ENCODE measurements around the gene AIFM3.

The AIFM3 gene

DNA sequence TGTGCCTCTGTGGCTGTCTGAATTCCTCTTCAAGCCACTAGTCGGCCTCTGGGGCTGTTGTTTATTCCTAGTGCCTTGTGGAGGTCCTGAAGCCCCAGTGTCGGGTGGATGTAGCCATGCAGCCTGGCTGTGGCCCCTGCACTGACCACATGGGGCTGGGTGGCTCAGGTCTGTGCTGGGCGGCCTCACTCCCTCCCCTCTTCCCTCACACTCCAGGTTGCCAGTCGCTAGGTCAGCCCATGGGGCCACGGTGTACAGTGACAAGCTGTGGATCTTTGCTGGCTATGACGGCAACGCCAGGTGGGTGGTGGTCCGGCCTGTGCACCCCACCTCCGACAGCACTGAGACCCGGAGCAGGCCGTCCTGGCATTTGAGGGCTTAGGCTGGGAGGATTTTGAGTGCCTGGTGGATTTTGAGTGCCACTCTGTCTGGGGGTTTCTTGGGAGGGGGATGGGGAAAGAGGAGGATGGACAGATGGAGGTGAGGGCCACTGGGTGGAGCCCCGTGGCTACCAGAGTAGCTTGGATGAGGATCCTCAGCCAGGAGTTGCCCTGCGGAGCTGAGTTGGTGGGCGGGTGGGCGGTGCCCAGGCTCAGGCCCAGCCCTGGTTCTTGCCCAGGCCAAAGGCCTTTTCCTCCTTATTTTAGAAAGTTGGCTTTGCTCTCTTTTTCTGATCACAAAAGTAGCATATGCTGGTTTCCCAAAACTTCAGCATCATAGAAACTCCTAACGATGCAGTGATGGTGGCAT, 21.7 kb downstream of the AIFM3 start:
- Histone ChIP-seq H3F3A (ENCODE audit: control insufficient read depth, insufficient read depth) (no peaks in the 10 kb centered on the region), H3K79me2 (ENCODE audit: control insufficient read depth, low read length) (peaks cover 8% of the 10 kb centered on the region), H3K9me3 (ENCODE audit: control insufficient read depth, insufficient read depth, low read length) (no peaks in the 10 kb centered on the region), H3K9me2 (replicated peaks; ENCODE audit: control insufficient read depth, low read length) (no peaks in the 10 kb centered on the region), H4K20me1 (ENCODE audit: control insufficient read depth, insufficient read depth, low read depth, low read length) (no peaks in the 10 kb centered on the region), H3K27ac (ENCODE audit: low read depth, low read length) (no peak overlapping the region), H3K4me3 (ENCODE audit: low read length) (no peak overlapping the region), H3K36me3 (ENCODE audit: control insufficient read depth, low read length) (peaks cover 65% of the 10 kb centered on the region), H3K4me1 (ENCODE audit: control insufficient read depth, low read length) (peaks cover 8% of the 10 kb centered on the region), H3K27me3 (ENCODE audit: control insufficient read depth, low read length) (no peaks in the 10 kb centered on the region), H3K4me2 (ENCODE audit: low read length) (no peak overlapping the region)
- TF ChIP-seq EZH2phosphoT487 (IDR thresholded peaks at IDR 0.05; ENCODE audit: borderline replicate concordance, low read length) = no peak
- no peak for TF ChIP-seq CTCF (IDR thresholded peaks at IDR 0.05; ENCODE audit: low read depth, low read length, poor library complexity, severe bottlenecking)

DNA sequence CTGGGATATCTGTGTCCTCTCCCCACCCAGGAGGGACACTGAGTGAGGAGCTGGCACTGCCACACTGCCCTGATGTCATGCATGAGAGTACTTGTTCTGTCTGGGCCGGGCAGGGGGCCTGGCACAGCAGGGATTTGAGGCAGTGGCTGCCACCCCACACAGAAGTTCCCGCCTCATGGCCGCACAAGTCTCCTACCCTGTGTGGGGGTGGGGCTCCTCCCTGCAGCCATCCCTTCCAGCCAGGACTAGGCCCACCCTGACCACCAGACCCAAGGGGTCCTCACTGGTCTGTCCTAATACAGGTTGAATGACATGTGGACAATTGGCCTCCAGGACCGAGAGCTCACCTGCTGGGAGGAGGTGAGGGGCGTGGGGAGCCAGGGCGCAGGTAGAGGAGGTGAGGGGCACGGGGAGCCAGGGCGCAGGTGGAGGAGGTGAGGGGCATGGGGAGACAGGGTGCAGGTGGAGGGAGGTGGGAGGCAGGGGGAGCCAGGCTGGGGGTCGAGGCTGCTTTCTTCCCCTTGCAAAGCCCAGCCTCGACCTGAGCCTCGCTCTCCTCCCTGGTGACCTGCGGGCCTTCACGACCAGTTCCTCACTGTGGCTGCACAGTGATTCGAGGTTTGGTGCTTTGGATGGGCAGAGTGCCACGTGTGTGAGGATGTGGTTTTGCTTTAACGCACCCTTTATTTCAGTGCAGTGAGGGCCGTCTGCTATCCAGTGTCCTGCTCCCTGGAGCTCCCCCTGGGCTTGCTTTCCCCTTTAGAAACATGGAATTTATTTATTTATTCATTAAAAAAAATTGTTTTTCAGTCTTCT, 22.5 kb downstream of the AIFM3 start:
- 0 out of 2 replicates have a peak, but pooled peaks cover under 1% of the 10 kb centered on the region for H3K79me2 ChIP-seq (ENCODE audit: control insufficient read depth, low read length)
- no peaks in the 10 kb centered on the region for H3F3A ChIP-seq (ENCODE audit: control insufficient read depth, insufficient read depth)
- no peaks in the 10 kb centered on the region for H3K27me3 ChIP-seq (ENCODE audit: control insufficient read depth, low read length)
- H3K36me3 ChIP-seq (ENCODE audit: control insufficient read depth, low read length) = peaks cover 57% of the 10 kb centered on the region
- no peak overlapping the region for H3K4me3 ChIP-seq (ENCODE audit: low read length)
- no peak for TF ChIP-seq CTCF (IDR thresholded peaks at IDR 0.05; ENCODE audit: low read depth, low read length, poor library complexity, severe bottlenecking)
- no peak for TF ChIP-seq EZH2phosphoT487 (IDR thresholded peaks at IDR 0.05; ENCODE audit: borderline replicate concordance, low read length)
- H3K4me1 ChIP-seq (ENCODE audit: control insufficient read depth, low read length) = peaks cover 8% of the 10 kb centered on the region
- H3K9me3 ChIP-seq (ENCODE audit: control insufficient read depth, insufficient read depth, low read length) = no peaks in the 10 kb centered on the region
- no peak overlapping the region for H3K27ac ChIP-seq (ENCODE audit: low read depth, low read length)
- H3K9me2 ChIP-seq (replicated peaks; ENCODE audit: control insufficient read depth, low read length) = no peaks in the 10 kb centered on the region
- no peaks in the 10 kb centered on the region for H4K20me1 ChIP-seq (ENCODE audit: control insufficient read depth, insufficient read depth, low read depth, low read length)
- no peak overlapping the region for H3K4me2 ChIP-seq (ENCODE audit: low read length)

DNA sequence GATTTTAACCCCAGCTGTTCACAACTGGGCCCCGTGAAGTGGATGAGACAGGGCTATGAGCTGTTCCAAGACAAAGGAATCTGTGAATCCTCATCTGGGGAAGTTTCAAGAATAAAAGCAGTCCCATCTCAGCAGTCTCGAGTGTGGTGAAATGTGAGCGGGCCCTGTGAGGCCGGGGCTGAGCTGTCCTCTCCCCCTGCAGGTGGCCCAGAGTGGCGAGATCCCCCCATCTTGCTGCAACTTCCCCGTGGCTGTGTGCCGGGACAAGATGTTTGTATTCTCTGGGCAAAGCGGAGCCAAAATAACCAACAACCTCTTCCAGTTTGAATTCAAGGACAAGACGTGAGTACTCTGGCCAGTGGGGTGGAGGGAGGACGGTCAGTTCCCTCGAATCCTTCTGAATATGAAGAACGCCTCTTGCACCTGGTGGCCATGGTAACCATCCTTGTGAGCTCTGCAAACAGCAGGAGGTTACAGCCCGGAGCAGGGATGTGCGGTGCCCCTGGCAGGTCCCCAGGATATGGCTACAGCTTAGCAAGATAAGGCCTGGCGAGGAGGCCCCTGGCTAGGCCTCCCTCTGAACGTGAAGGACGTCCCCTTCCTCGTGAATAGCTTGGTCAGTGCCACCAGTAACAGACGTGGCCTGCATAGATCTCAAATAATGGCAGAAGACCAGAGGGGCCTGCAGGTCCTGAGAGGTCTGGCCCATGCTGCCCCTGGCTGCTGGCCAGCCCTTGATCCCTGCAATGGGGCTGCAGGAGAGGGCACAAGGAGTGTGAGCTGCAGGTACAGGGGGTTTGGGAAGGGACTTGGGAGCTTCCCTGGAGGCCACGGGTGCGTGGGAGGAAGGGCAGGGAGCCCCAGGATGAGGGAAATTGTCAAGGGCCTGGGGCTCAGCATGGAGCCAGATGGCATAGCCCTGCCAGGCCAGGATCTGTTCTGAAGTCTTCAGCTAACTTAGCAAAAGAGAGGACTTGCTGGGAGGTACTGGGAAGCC, 23.4 kb downstream of the AIFM3 start:
- peaks cover 55% of the 10 kb centered on the region for H3K36me3 ChIP-seq (ENCODE audit: control insufficient read depth, low read length)

More for the DNA sequence above, 23.4 kb downstream of the AIFM3 start:
- Histone ChIP-seq H3K4me3 (ENCODE audit: low read length) (no peak overlapping the region), H3K9me3 (ENCODE audit: control insufficient read depth, insufficient read depth, low read length) (no peaks in the 10 kb centered on the region), H3K4me1 (ENCODE audit: control insufficient read depth, low read length) (peaks cover 8% of the 10 kb centered on the region), H3K27ac (ENCODE audit: low read depth, low read length) (no peak overlapping the region), H3K79me2 (ENCODE audit: control insufficient read depth, low read length) (no peaks in the 10 kb centered on the region), H3K4me2 (ENCODE audit: low read length) (no peak overlapping the region), H3K27me3 (ENCODE audit: control insufficient read depth, low read length) (no peaks in the 10 kb centered on the region), H3F3A (ENCODE audit: control insufficient read depth, insufficient read depth) (no peaks in the 10 kb centered on the region), H4K20me1 (ENCODE audit: control insufficient read depth, insufficient read depth, low read depth, low read length) (no peaks in the 10 kb centered on the region), H3K9me2 (replicated peaks; ENCODE audit: control insufficient read depth, low read length) (no peaks in the 10 kb centered on the region)
- TF ChIP-seq EZH2phosphoT487 (IDR thresholded peaks at IDR 0.05; ENCODE audit: borderline replicate concordance, low read length) (no peak), CTCF (IDR thresholded peaks at IDR 0.05; ENCODE audit: low read depth, low read length, poor library complexity, severe bottlenecking) (no peak)
